GM23338 (cell line): ENCODE results near the gene SCGB3A1. TPM values are rescaled to one million over a fixed set of nuclear protein-coding genes. Genes with fewer than 3 reads are reported as not detected.

Source experiments
- ATAC-seq: fragments of 200-7000 bp; cut with Tn5 transposase; 3 replicates; pipeline ENCODE4 v1.9.1; 2020
- DNase-seq: peaks from one replicate; pipeline ENCODE4 v3.0.0-alpha.2; 2015; ENCODE audit warnings: low spot score
- H2AFZ ChIP-seq: fragments of 200-600 bp; sonication (generic); 2 replicates; pipeline ENCODE4 v1.8.0; 2016; ENCODE audit warnings: antibody characterized with exemption, mild to moderate bottlenecking, moderate library complexity
- H3F3A ChIP-seq: fragments of 200-600 bp; sonication (generic); replicated peaks from 2 replicates; pipeline ENCODE4 v1.8.0; 2017; ENCODE audit warnings: antibody characterized with exemption, mixed run types, low read depth
- H3K27ac ChIP-seq: fragments of 200-600 bp; sonication (generic); 2 replicates; pipeline ENCODE4 v1.6.1; 2016; ENCODE audit warnings: low read depth
- H3K27me3 ChIP-seq: fragments of 200-600 bp; sonication (generic); 2 replicates; pipeline ENCODE4 v1.8.0; 2016; ENCODE audit warnings: mild to moderate bottlenecking, mixed run types, moderate library complexity; ENCODE audit not compliant: insufficient read depth
- H3K36me3 ChIP-seq: fragments of 200-600 bp; sonication (generic); 2 replicates; pipeline ENCODE4 v1.8.0; 2016; ENCODE audit warnings: mild to moderate bottlenecking; ENCODE audit not compliant: insufficient read depth
- H3K4me1 ChIP-seq: fragments of 200-600 bp; sonication (generic); 2 replicates; pipeline ENCODE4 v1.8.0; 2016; ENCODE audit warnings: mild to moderate bottlenecking, moderate library complexity; ENCODE audit not compliant: insufficient read depth
- H3K4me2 ChIP-seq: fragments of 200-600 bp; sonication (generic); 2 replicates; pipeline ENCODE4 v1.7.1; 2017; ENCODE audit warnings: mixed run types
- H3K4me3 ChIP-seq: fragments of 200-600 bp; sonication (generic); 2 replicates; pipeline ENCODE4 v1.6.1; 2016; ENCODE audit warnings: mixed run types
- H3K79me2 ChIP-seq: fragments of 200-600 bp; sonication (generic); replicated peaks from 2 replicates; pipeline ENCODE4 v1.8.0; 2017; ENCODE audit warnings: mild to moderate bottlenecking; ENCODE audit not compliant: insufficient read depth
- H3K9me2 ChIP-seq: fragments of 200-600 bp; sonication (generic); 2 replicates; pipeline ENCODE4 v1.8.0; 2017; ENCODE audit not compliant: insufficient read depth
- H4K20me1 ChIP-seq: fragments of 200-600 bp; sonication (generic); replicated peaks from 2 replicates; pipeline ENCODE4 v1.8.0; 2017; ENCODE audit warnings: mild to moderate bottlenecking; ENCODE audit not compliant: insufficient read depth
- H3K27ac Mint-ChIP-seq: 2 replicates; pipeline ENCODE4 v1.8.0; 2020; ENCODE audit warnings: inconsistent platforms, mild to moderate bottlenecking, moderate library complexity, mixed read lengths
- H3K27me3 Mint-ChIP-seq: 3 replicates; pipeline ENCODE4 v1.8.0; 2022; ENCODE audit warnings: low read depth, mild to moderate bottlenecking, moderate library complexity, mixed read lengths, inconsistent platforms; ENCODE audit not compliant: insufficient read depth, poor library complexity
- H3K36me3 Mint-ChIP-seq: 3 replicates; pipeline ENCODE4 v1.8.0; 2021; ENCODE audit warnings: low read depth, mild to moderate bottlenecking, inconsistent platforms, moderate library complexity, mixed read lengths
- H3K4me1 Mint-ChIP-seq: 3 replicates; pipeline ENCODE4 v1.8.0; 2020; ENCODE audit warnings: mild to moderate bottlenecking, inconsistent platforms, mixed read lengths
- H3K4me3 Mint-ChIP-seq: 3 replicates; pipeline ENCODE4 v1.8.0; 2021; ENCODE audit warnings: moderate library complexity, mild to moderate bottlenecking, inconsistent platforms, mixed read lengths
- H3K9me3 Mint-ChIP-seq: 3 replicates; pipeline ENCODE4 v1.8.0; 2020; ENCODE audit warnings: moderate library complexity, mild to moderate bottlenecking, inconsistent platforms, mixed read lengths
- CTCF ChIP-seq, 2 experiments: fragments of 200-600 bp in 1 of 2; sonication (generic) in 1 of 2; conservative IDR thresholded peaks; 2 replicates each; pipeline versions ENCODE4 v1.5.1 to v1.6.1; 2016 to 2017; ENCODE audit warnings: antibody characterized with exemption in 2 of 2, low read depth in 2 of 2, mild to moderate bottlenecking in 2 of 2, moderate library complexity in 1 of 2
- ETS1 ChIP-seq: IDR thresholded peaks from 2 replicates; pipeline ENCODE4 v1.6.1; 2016; ENCODE audit warnings: antibody characterized with exemption
- EZH2phosphoT487 ChIP-seq: fragments of 200-600 bp; sonication (generic); IDR thresholded peaks from one replicate; pipeline ENCODE4 v1.8.1; 2018; ENCODE audit warnings: antibody characterized with exemption; ENCODE audit not compliant: unreplicated experiment
- NANOG ChIP-seq: IDR thresholded peaks from 2 replicates; pipeline ENCODE4 v1.6.1; 2016; ENCODE audit warnings: antibody characterized with exemption, borderline replicate concordance
- POLR2AphosphoS5 ChIP-seq: IDR thresholded peaks from 2 replicates; pipeline ENCODE4 v1.6.1; 2016; ENCODE audit warnings: antibody characterized with exemption, low read depth
- REST ChIP-seq: IDR thresholded peaks from one replicate; pipeline ENCODE4 v1.6.1; 2018; ENCODE audit warnings: antibody characterized with exemption; ENCODE audit not compliant: unreplicated experiment
- STAT1 ChIP-seq: IDR thresholded peaks from one replicate; pipeline ENCODE4 v1.6.1; 2016; ENCODE audit warnings: antibody characterized with exemption; ENCODE audit not compliant: unreplicated experiment
- ZNF114 ChIP-seq: fragments of 250-450 bp; sonication (Bioruptor Pico); IDR thresholded peaks from 2 replicates; pipeline ENCODE4 v1.5.0; 2020; ENCODE audit warnings: mild to moderate bottlenecking, moderate library complexity
- polyA plus RNA-seq: library from polyadenylated mRNA; unstranded; fragments of >200 nt; fragmentation: Nextera tagmentation; extraction: Ambion mirVana; gene quantifications from 2 replicates; pipeline ENCODE4 v1.2.1, GENCODE V29; 2016
- total RNA-seq: library from RNA; depleted of rRNA; stranded (reverse); fragments of >200 nt; shearing (Covaris generic); gene quantifications from 2 replicates; pipeline ENCODE4 v1.2.3, GENCODE V29; 2014

The SCGB3A1 gene
- total and polyA plus RNA-seq, 2 experiments from 2014 or later: not detected

DNA sequence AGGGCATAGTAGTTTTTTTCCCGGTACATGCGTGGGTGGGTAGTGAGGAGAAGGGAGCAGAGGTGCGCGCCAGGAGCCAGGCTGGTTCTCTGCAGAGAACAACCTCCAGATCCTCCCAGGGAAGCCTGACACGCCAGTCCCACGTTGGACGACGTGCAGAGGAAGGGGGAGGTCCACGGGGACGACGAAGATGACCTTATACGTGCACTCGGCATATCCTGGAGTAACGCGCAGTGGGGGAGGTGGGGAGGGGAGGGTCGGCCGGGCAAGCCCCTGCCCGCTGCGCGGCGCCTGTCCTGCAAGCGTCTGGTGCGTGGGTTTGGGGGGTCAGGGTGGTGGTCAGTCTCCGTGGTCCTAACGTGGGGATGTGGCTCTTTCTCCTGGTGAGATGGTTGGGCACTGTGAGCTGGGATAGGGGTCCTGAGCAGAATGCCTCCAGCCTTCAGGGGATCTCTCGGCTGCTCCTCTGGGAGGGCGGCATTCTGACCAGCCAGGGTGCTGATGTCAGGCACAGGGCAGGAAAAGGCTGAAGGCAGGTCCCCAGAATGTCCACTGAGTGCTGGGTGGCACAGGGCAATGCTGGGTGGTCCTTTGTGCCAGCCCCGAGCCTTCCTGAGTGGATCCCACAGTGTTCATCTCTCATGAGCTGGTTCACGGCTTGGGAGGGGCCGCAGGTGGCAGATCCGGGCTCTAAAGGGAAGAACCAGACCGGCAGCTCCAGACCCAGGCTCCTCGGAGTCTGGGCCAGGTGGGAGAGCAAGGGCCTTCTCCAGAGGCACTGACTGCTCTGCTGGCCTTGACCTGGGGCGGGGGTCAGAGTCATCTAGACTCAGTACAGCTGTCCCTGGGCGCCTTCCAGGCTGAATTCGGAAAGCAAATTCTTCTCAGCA, 10.5 kb upstream of the SCGB3A1 start (continued):
- TF ChIP-seq REST: no peak
- TF ChIP-seq CTCF (conservative IDR thresholded peaks at IDR 0.05; ENCODE audit: low read depth in 2 of 2): no peak

DNA sequence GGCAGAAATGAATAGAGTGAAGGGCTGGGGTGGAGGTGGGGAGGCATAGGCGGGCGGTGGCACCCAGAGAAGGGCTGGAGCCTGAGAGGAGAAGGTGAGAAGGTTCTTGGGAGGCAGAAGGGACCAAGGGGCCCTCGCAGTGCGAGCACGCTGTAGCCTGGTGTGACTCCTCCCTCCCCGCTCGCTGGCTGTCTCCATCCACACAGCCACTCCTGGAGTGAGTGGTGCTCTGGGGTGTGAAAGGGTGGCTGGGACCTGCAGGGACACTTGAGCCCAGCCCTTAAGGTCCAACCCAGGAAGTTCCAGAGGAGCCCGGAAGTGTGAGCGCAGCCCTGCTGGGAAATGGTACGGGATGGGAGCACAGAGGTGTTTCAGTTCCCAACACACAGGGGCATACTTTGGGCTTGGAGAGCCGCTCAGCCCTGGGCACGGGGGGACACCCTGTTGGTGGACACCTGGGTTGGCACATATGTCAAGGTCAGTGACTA, 9.3 kb upstream of the SCGB3A1 start:
- no peaks in the 10 kb centered on the region for H4K20me1 ChIP-seq
- H3K4me1 Mint-ChIP-seq: peaks cover 2% of the 10 kb centered on the region; the same call in 1 of the 3 replicates
- no peak overlapping the region for H3K27ac Mint-ChIP-seq
- no peaks in the 10 kb centered on the region for H3K36me3 ChIP-seq
- no peak overlapping the region for H3K4me2 ChIP-seq
- H3K27me3 ChIP-seq: no peaks in the 10 kb centered on the region
- H3F3A ChIP-seq: no peaks in the 10 kb centered on the region
- no peak for ATAC-seq
- TF ChIP-seq POLR2AphosphoS5 (no peak), REST (no peak), NANOG (no peak), STAT1 (no peak), ETS1 (no peak), CTCF (conservative IDR thresholded peaks at IDR 0.05; ENCODE audit: low read depth in 2 of 2) (no peak), ZNF114 (no peak), EZH2phosphoT487 (no peak)
- peaks cover 15% of the 10 kb centered on the region for H3K27me3 Mint-ChIP-seq
- H3K27ac ChIP-seq: no peak overlapping the region
- no peaks in the 10 kb centered on the region for H3K9me3 Mint-ChIP-seq
- no peaks in the 10 kb centered on the region; the same call in 2 of the 3 replicates for H3K36me3 Mint-ChIP-seq
- no peak overlapping the region for H3K4me3 ChIP-seq
- H3K4me3 Mint-ChIP-seq: no peak overlapping the region
- H3K79me2 ChIP-seq: no peaks in the 10 kb centered on the region
- no peak overlapping the region for H2AFZ ChIP-seq
- no peaks in the 10 kb centered on the region for H3K4me1 ChIP-seq
- no peak for DNase-seq
- H3K9me2 ChIP-seq: no peaks in the 10 kb centered on the region
